K562 (cell line): ENCODE results near the gene MED16. TPM values are rescaled to one million over a fixed set of nuclear protein-coding genes. Genes with fewer than 3 reads are reported as not detected.

Experiments used
- ARHGAP35 ChIP-seq: fragments of 450-650 bp; IDR thresholded peaks from 2 replicates; pipeline ENCODE4 v1.6.1; 2018; ENCODE audit not compliant: partially characterized antibody
- CBFA2T2 ChIP-seq: fragments of 450-650 bp; conservative IDR thresholded peaks from 2 replicates; pipeline ENCODE4 v1.6.1; 2017; ENCODE audit warnings: mild to moderate bottlenecking
- CBX5 ChIP-seq: IDR thresholded peaks from 2 replicates; pipeline ENCODE4 v1.6.1; 2014; ENCODE audit warnings: low read depth, borderline replicate concordance
- ESRRA ChIP-seq: fragments of 450-650 bp; IDR thresholded peaks from 2 replicates; pipeline ENCODE4 v1.6.1; 2014; ENCODE audit warnings: low read depth, mild to moderate bottlenecking, moderate library complexity, borderline replicate concordance
- FOXJ2 ChIP-seq: fragments of 200-800 bp; sonication (Bioruptor generic); IDR thresholded peaks from 2 replicates; pipeline ENCODE4 v1.6.1; 2016; ENCODE audit warnings: missing genetic modification characterization, missing compliant biosample characterization
- NELFE ChIP-seq: IDR thresholded peaks from 2 replicates; pipeline ENCODE4 v1.6.1; 2011; ENCODE audit warnings: mild to moderate bottlenecking; ENCODE audit not compliant: insufficient read depth, insufficient read length
- PHB2 ChIP-seq: fragments of 450-650 bp; IDR thresholded peaks from 2 replicates; pipeline ENCODE4 v1.6.1; 2017; ENCODE audit warnings: low read depth
- POLR2AphosphoS2 ChIP-seq: IDR thresholded peaks from 2 replicates; pipeline ENCODE4 v1.6.1; 2012; ENCODE audit warnings: low read length, improper control_type of control experiment
- RBM22 ChIP-seq: fragments of 200-400 bp; formaldehyde crosslinking; IDR thresholded peaks from 2 replicates; pipeline ENCODE4 v1.6.1; 2018; ENCODE audit warnings: low read length, low read depth; ENCODE audit not compliant: poor library complexity, severe bottlenecking
- SIX5 ChIP-seq, 2 experiments: IDR thresholded peaks; 2 replicates each; pipeline ENCODE4 v1.6.1; 2011; ENCODE audit warnings: low read length in 2 of 2, borderline replicate concordance in 1 of 2, low read depth in 1 of 2, mild to moderate bottlenecking in 1 of 2, moderate library complexity in 1 of 2; ENCODE audit not compliant: insufficient read depth in 1 of 2
- SMARCA4 ChIP-seq: fragments of 450-650 bp; IDR thresholded peaks from 2 replicates; pipeline ENCODE4 v1.6.1; 2016
- ZNF696 ChIP-seq: fragments of 250-450 bp; sonication (Bioruptor Pico); conservative IDR thresholded peaks from 2 replicates; pipeline ENCODE4 v1.4.0; 2020; ENCODE audit warnings: mild to moderate bottlenecking, moderate library complexity
- polyA plus RNA-seq, 8 experiments: library from polyadenylated mRNA; depleted of rRNA in 4 of 8; stranded (reverse) in 5 of 8; unstranded in 3 of 8; fragments of >200 nt; fragmentation: Nextera tagmentation in 2 of 8; fragmentation: Illumina TruSeq in 1 of 8; extraction: Ambion mirVana in 2 of 8; extraction: Trizol in 1 of 8; gene quantifications; 2 replicates each; pipeline versions ENCODE4 v1.2.1 to v1.2.3, GENCODE V29; 2011 to 2014; ENCODE audit warnings: inconsistent platforms in 1 of 8, missing spikeins in 1 of 8
- total RNA-seq, 7 experiments: library from RNA; depleted of rRNA in 6 of 7; stranded (reverse); fragments of >200 nt in 6 of 7; fragmentation: Illumina TruSeq in 2 of 7; extraction: Trizol in 2 of 7; gene quantifications; 2 replicates each; pipeline versions ENCODE4 v1.2.1 to v1.2.3, GENCODE V29; 2011 to 2021; ENCODE audit warnings: low replicate concordance in 1 of 7
- TF ChIP-seq, protein P1 (sequence below): fragments of 250-450 bp; sonication (Bioruptor Pico); IDR thresholded peaks from 2 replicates; pipeline ENCODE4 v1.8.0; 2021; ENCODE audit warnings: moderate library complexity, mild to moderate bottlenecking, inconsistent platforms
- TF ChIP-seq, protein P2 (sequence below): sonication (generic); formaldehyde crosslinking; IDR thresholded peaks from 2 replicates; pipeline ENCODE4 v1.8.0; 2022; ENCODE audit warnings: missing genetic modification reagents, mild to moderate bottlenecking, borderline replicate concordance
- TF ChIP-seq, protein P3 (sequence below): fragments of 450-650 bp; formaldehyde crosslinking; IDR thresholded peaks from 2 replicates; pipeline ENCODE4 v1.4.0; 2020; ENCODE audit warnings: mild to moderate bottlenecking, moderate library complexity

MED16 gene
- total and polyA plus RNA-seq, 9 of the 15 experiments (the other 6 are each of a cell fraction or from before 2014, with no cell fraction given): 0.89 to 59.9 (median 8.6) TPM

DNA sequence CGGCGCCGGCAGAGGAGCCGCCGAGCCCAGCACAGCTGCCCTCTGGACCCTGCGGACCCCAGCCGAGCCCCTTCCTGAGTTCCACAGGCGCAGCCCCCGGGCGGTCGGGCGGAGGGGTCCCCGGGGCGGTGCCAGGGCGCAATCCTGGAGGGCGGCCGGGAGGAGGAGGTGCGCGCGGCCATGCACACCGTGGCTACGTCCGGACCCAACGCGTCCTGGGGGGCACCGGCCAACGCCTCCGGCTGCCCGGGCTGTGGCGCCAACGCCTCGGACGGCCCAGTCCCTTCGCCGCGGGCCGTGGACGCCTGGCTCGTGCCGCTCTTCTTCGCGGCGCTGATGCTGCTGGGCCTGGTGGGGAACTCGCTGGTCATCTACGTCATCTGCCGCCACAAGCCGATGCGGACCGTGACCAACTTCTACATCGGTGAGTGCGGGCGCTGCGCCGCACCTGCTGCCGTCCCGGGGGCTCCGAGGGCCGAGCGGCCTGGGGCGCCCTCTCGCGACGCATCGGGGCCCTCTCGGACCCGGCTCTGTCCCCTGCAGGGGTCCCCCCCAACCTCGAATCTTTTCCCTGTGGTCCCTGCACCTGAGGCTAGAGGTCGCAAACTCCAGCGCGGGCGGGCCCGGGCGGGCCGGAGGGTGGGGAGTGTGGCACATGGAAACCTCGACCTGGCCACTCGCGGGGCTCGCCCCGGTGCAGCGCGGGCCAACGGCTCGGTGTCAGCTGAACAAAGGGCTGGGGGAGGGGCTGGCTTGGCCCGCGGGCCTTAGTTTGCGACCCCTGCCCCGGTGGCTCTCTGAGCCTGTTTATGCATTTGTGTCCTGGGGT, 24.6 kb upstream of the MED16 start, which contains the start of gene KISS1R (continued):
- TF ChIP-seq FOXJ2 (tag) (no peak), NELFE (no peak), SIX5 (IDR thresholded peaks at IDR 0.05; ENCODE audit: borderline replicate concordance in 1 of 2, insufficient read depth in 1 of 2, low read depth in 1 of 2, low read length in 2 of 2) (no peak), POLR2AphosphoS2 (no peak), ZNF696 (CRISPR knock-in tag) (no peak), CBX5 (no peak), PHB2 (no peak), CBFA2T2 (0 out of 2 replicates have a peak, but pooled peaks have one; percentile 6), ESRRA (0 out of 2 replicates have a peak, but pooled peaks have one; percentile 63), RBM22 (no peak), ARHGAP35 (no peak), SMARCA4 (0 out of 2 replicates have a peak, but pooled peaks have one; percentile 13)
- TF ChIP-seq, protein P1, sequence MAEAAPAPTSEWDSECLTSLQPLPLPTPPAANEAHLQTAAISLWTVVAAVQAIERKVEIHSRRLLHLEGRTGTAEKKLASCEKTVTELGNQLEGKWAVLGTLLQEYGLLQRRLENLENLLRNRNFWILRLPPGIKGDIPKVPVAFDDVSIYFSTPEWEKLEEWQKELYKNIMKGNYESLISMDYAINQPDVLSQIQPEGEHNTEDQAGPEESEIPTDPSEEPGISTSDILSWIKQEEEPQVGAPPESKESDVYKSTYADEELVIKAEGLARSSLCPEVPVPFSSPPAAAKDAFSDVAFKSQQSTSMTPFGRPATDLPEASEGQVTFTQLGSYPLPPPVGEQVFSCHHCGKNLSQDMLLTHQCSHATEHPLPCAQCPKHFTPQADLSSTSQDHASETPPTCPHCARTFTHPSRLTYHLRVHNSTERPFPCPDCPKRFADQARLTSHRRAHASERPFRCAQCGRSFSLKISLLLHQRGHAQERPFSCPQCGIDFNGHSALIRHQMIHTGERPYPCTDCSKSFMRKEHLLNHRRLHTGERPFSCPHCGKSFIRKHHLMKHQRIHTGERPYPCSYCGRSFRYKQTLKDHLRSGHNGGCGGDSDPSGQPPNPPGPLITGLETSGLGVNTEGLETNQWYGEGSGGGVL (CRISPR knock-in tag): no peak
- TF ChIP-seq, protein P2, sequence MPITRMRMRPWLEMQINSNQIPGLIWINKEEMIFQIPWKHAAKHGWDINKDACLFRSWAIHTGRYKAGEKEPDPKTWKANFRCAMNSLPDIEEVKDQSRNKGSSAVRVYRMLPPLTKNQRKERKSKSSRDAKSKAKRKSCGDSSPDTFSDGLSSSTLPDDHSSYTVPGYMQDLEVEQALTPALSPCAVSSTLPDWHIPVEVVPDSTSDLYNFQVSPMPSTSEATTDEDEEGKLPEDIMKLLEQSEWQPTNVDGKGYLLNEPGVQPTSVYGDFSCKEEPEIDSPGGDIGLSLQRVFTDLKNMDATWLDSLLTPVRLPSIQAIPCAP (CRISPR knock-in tag): no peak
- TF ChIP-seq, protein P3, sequence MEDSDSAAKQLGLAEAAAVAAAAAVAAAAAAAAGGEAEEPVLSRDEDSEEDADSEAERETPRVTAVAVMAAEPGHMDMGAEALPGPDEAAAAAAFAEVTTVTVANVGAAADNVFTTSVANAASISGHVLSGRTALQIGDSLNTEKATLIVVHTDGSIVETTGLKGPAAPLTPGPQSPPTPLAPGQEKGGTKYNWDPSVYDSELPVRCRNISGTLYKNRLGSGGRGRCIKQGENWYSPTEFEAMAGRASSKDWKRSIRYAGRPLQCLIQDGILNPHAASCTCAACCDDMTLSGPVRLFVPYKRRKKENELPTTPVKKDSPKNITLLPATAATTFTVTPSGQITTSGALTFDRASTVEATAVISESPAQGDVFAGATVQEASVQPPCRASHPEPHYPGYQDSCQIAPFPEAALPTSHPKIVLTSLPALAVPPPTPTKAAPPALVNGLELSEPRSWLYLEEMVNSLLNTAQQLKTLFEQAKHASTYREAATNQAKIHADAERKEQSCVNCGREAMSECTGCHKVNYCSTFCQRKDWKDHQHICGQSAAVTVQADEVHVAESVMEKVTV (CRISPR knock-in tag): peak; percentile 63; the same call in 1 of the 2 replicates
